ENCODE measurements around the gene KPNA6. TPM values are rescaled to one million over a fixed set of nuclear protein-coding genes. Genes with fewer than 3 reads are reported as not detected.

Gene KPNA6
- total RNA-seq, 1 donor from 2014 or later: 63.6 TPM

DNA sequence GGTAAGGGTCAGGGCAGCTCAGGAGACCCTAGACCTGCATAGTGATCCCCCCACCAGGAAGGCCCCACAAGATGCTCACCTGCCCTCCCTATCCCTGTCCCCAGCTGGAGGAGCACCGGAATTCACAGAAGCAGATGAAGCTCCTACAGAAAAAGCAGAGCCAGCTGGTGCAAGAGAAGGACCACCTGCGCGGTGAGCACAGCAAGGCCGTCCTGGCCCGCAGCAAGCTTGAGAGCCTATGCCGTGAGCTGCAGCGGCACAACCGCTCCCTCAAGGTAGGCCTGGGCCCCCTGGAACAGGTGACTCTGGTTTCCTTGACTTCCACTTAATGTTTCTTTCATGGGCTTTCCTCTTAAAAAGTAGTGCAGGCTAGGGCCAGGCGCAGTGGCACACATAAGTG, 80.0 kb downstream of the KPNA6 start:
- TF ChIP-seq, protein P1, sequence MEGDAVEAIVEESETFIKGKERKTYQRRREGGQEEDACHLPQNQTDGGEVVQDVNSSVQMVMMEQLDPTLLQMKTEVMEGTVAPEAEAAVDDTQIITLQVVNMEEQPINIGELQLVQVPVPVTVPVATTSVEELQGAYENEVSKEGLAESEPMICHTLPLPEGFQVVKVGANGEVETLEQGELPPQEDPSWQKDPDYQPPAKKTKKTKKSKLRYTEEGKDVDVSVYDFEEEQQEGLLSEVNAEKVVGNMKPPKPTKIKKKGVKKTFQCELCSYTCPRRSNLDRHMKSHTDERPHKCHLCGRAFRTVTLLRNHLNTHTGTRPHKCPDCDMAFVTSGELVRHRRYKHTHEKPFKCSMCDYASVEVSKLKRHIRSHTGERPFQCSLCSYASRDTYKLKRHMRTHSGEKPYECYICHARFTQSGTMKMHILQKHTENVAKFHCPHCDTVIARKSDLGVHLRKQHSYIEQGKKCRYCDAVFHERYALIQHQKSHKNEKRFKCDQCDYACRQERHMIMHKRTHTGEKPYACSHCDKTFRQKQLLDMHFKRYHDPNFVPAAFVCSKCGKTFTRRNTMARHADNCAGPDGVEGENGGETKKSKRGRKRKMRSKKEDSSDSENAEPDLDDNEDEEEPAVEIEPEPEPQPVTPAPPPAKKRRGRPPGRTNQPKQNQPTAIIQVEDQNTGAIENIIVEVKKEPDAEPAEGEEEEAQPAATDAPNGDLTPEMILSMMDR (conservative IDR thresholded peaks at IDR 0.05): no peak
- H3K27me3 Mint-ChIP-seq (ENCODE audit: low read depth): no peaks in the 10 kb centered on the region
- no peak for DNase-seq (ENCODE audit: low read depth, low spot score)
- H3K9me3 Mint-ChIP-seq: no peaks in the 10 kb centered on the region
- H3K4me3 Mint-ChIP-seq: no peak overlapping the region
- peaks cover 19% of the 10 kb centered on the region for H3K4me1 Mint-ChIP-seq
- H3K36me3 Mint-ChIP-seq (ENCODE audit: low read depth): peaks cover 33% of the 10 kb centered on the region
- H3K27ac Mint-ChIP-seq (ENCODE audit: unreplicated experiment): no peak overlapping the region

DNA sequence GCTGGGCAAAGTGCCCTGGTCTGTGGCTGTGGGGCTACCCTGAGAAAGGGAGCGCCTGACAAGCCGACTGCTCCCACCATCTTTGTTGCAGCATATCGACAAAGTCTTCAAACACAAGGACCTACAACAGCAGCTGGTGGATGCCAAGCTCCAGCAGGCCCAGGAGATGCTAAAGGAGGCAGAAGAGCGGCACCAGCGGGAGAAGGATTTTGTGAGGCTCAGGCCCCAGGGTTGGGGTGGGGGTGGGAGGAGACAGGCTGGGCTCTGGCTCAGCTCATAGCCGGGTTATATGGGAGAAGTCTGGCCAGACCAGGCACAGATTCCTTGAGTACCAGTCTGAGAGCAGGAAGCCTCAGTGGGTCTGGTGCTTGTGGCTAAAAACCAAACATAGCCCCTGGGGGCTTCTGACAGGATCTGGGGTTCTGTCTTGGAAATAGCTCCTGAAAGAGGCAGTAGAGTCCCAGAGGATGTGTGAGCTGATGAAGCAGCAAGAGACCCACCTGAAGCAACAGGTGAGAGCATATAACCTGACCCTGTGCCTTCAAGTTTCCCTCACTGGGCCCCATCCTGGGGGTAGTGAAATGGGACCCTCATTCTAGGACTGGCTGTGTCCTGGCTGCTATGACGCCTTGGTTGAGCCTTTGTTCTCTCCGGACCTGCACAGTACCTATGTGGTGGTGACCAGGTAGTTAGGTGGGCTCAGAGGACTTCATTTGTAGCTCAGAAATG, 84.5 kb downstream of the KPNA6 start:
- H3K4me1 Mint-ChIP-seq: peaks cover 5% of the 10 kb centered on the region
- no peak for DNase-seq (ENCODE audit: low read depth, low spot score)
- H3K9me3 Mint-ChIP-seq: no peaks in the 10 kb centered on the region
- no peak overlapping the region for H3K27ac Mint-ChIP-seq (ENCODE audit: unreplicated experiment)
- H3K4me3 Mint-ChIP-seq: no peak overlapping the region
- H3K27me3 Mint-ChIP-seq (ENCODE audit: low read depth): no peaks in the 10 kb centered on the region
- peaks cover 34% of the 10 kb centered on the region for H3K36me3 Mint-ChIP-seq (ENCODE audit: low read depth)
- TF ChIP-seq, protein P1 (conservative IDR thresholded peaks at IDR 0.05): no peak

GRCh38 chr1:32194984-32195383, 87.1 kb downstream of the KPNA6 start:
- no peak for DNase-seq (ENCODE audit: low read depth, low spot score)
- Mint-ChIP-seq H3K4me1 (peaks cover 23% of the 10 kb centered on the region), H3K4me3 (no peak overlapping the region), H3K27ac (ENCODE audit: unreplicated experiment) (no peak overlapping the region), H3K27me3 (ENCODE audit: low read depth) (no peaks in the 10 kb centered on the region), H3K36me3 (ENCODE audit: low read depth) (peaks cover 29% of the 10 kb centered on the region), H3K9me3 (no peaks in the 10 kb centered on the region)
- TF ChIP-seq, protein P1 (conservative IDR thresholded peaks at IDR 0.05): no peak

DNA sequence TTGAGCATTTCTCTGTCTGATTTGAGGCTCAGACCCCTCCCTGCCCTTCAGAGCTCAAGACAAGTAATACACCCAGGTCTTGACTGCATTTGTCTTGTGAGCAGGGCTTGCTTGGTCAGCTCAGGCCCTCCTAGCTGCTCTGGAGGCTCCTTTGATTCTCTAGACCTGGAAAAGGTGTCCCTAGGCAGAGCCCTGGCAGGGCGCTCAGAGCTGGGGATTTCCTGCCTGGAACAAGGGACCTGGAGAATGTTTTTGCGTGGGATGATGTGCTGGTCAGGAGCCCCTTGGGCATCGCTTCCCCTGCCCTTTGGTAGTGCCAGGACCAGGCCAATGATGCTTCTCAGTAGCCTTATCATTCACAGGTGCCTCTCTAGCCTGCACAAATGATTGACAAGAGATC, 87.7 kb downstream of the KPNA6 start:
- Mint-ChIP-seq H3K9me3 (no peaks in the 10 kb centered on the region), H3K4me1 (peaks cover 28% of the 10 kb centered on the region), H3K27me3 (ENCODE audit: low read depth) (no peaks in the 10 kb centered on the region), H3K4me3 (no peak overlapping the region), H3K36me3 (ENCODE audit: low read depth) (peaks cover 29% of the 10 kb centered on the region), H3K27ac (ENCODE audit: unreplicated experiment) (no peak overlapping the region)
- no peak for DNase-seq (ENCODE audit: low read depth, low spot score)
- TF ChIP-seq, protein P1 (conservative IDR thresholded peaks at IDR 0.05): no peak

- peaks cover 28% of the 10 kb centered on the region for H3K4me1 Mint-ChIP-seq
- no peaks in the 10 kb centered on the region for H3K9me3 Mint-ChIP-seq
- H3K4me3 Mint-ChIP-seq: no peak overlapping the region
- no peak for DNase-seq (ENCODE audit: low read depth, low spot score)
- TF ChIP-seq, protein P1 (conservative IDR thresholded peaks at IDR 0.05): no peak
- H3K27ac Mint-ChIP-seq (ENCODE audit: unreplicated experiment): no peak overlapping the region
- H3K36me3 Mint-ChIP-seq (ENCODE audit: low read depth): peaks cover 27% of the 10 kb centered on the region
- H3K27me3 Mint-ChIP-seq (ENCODE audit: low read depth): no peaks in the 10 kb centered on the region
These were observed 88.3 kb downstream of the KPNA6 start for GRCh38 chr1:32195972-32196823.

Data from neural crest cell (in vitro differentiated cells).